Stimulated activated CD8-positive, alpha-beta memory T cell treated with anti-CD3 and anti-CD28 coated beads, Interleukin-15, amount 100 ng/mL, for 1 hour (primary cell): ENCODE data around the gene IFRD1.
"Not testable (repeated sequence)": the region's sequence is repeated elsewhere in the genome, so short reads cannot be mapped to it uniquely, and the experiment has no call there.

Source experiments
- DNase-seq: peaks from one replicate; pipeline ENCODE4 v3.0.0-alpha.2; 2020; ENCODE audit warnings: low read depth

The IFRD1 gene

GRCh38 chr7:112516418-112516817 lies 66.2 kb downstream of the IFRD1 start:
- DNase-seq, result not testable (repeated sequence)

DNA sequence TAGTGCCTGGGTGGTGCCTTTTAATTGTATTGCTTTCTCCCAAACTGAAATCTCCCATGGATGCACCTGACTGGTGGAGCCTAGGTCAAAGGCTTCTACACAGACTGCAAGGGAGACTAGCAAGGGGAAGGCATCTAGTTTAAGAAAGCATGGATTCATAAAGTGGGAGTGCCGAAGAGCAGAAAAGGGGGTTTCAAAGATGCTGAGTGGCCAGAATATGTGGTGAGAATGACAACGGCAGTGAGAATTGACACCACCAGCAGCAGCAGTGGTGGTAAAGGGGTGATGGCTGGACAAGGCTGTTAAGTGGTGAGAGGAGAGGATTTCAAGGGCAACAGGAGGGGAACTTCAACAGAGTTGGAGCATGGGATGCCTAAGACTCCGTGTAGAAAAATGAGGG lies 67.2 kb downstream of the IFRD1 start:
- no peak for DNase-seq

GRCh38 chr7:112520787-112521186 lies 70.5 kb downstream of the IFRD1 start:
- no peak for DNase-seq

DNA sequence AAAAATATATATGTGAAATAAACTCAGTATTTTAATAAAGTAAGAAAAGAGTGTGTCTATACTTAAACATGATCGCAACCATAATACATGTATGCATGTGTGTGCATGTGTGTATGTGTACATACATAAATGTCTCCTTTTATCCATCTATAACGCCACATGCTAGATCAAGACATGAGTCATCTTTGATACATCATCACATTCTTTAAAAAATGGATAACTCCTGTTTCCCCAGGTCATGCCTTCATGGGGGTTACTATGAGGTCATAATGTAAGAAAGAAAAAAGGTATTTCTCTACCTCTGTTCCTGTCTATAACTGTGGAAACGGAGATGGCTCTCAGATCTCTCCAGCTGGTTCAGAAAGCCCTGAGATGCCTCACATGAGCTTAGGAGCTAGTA lies 71.7 kb downstream of the IFRD1 start:
- no peak for DNase-seq

- DNase-seq, result no peak
These were observed 73.6 kb downstream of the IFRD1 start for GRCh38 chr7:112523871-112524270.
